ENCODE results near the gene NFKBIZ.

Gene NFKBIZ

DNA sequence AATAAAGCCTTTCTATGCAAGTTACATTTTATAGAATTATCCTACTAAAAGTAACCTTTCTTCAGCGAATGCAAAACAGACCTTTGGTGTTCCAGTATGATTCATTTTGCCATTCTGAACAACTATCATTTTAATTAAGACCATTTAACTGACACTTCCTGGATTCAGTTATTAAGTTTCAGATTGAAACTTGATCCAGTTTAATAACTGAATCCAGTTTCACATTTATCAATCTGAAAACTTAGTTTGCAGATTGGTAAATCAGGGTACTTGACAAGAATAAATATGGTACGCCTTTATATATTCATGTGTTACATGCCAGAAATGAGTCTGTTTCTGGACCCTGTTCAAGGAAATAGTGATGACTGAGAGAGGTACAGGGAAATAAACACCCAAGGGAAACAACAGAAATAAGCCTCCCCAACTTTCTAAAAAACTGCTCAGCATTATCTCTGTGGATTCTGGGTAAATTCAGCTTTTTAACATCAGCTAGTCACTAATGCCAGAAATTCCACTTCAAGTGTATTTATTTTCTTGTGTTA, 23.3 kb upstream of the NFKBIZ start:
- no peak for DNase-seq (ENCODE audit: low spot score)

DNA sequence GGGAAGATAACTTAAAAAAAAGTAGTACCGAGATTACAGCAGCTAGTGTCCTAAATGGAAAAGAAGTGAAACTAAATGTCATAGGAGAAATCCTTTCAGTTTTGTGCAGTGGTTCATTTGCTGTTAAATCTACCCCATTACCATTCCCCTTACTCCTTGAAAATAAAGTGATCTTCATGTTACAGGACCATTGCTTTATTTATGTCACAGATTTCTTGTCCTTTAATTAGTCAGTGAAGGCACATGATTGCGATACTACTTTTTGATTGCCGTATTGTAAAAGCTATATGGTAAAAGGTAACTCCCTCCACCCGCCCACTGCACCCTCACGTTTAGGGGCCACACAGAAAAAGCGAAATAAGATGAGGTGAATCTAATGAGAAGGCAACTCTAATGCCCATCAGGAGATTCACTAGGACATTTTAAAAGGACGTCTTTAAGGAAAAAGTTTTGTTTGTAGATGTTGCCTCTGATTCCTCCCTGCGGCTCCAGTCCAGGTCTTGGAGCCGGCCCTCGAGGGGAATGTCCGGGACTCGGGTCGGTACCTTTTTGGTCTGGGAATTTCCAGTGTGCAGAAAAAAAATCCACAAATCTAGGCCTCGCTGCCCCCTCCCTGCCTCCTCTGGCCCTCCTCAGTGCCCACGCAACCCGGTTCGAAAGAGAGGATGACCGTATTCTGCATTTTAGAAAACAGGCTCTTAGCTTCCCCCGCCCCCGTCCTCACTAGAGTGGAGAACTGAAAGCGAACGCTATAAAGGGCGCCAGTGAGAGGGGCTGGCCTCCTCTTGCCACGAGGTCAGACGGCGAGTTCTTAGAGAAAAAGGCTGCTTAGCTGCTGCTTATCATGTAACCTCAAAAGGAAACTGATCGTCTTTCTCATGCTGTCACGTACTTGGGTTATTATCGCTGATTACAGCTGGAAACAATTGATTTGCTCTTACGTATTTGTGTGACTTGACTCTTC, 21.8 kb upstream of the NFKBIZ start:
- DNase-seq (ENCODE audit: low spot score) = no peak

DNA sequence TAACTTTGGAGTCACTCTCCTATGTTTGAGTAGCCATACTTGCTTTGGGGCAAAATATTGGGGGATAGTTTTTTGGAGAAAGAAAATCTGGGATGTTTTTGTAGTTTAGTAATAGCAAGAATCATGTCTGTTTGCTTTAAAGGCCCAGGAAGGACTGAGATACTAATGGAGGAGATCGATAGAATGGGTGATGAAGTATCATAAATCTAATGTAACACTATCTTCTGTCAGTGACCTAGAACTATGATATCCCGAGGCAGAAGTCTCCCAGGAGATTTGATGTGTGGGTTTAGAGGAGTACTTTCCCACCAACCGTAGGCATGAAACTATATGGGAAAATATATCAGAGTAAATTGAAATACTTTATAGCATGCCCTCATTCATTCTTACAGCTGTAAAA, 21.0 kb upstream of the NFKBIZ start:
- no peak for DNase-seq (ENCODE audit: low spot score)

- no peak for DNase-seq (ENCODE audit: low spot score)
Observed at GRCh38 chr3:101828691-101829436, 20.4 kb upstream of the NFKBIZ start.

GRCh38 chr3:101829437-101829830, 19.9 kb upstream of the NFKBIZ start:
- DNase-seq (ENCODE audit: low spot score) = no peak

- DNase-seq (ENCODE audit: low spot score) = no peak
Observed at GRCh38 chr3:101829874-101830273, 19.4 kb upstream of the NFKBIZ start.

GRCh38 chr3:101833446-101833974, 15.8 kb upstream of the NFKBIZ start:
- no peak for DNase-seq (ENCODE audit: low spot score)

DNA sequence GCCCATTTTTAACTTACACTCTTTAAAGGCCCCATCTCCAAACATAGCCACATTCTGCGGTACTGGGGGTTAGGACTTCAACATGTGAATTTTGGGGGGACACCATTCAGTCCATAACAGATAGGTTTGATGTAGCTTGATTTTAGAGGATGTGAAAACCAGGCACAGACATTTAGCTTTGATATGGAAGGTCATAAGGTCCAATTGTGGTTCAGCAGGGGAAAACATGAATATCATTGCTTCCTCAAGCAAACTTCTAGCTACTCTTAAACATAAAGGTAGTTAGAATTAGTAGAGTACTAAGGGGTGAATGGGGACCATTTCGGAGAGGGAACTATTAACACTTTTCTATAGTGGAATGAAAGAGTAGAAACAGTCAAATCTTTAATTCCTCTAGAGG, 13.6 kb upstream of the NFKBIZ start:
- DNase-seq (ENCODE audit: low spot score) = no peak

- no peak for DNase-seq (ENCODE audit: low spot score)
Observed at GRCh38 chr3:101836160-101836559, 13.2 kb upstream of the NFKBIZ start.

GRCh38 chr3:101836652-101837598, 12.4 kb upstream of the NFKBIZ start:
- DNase-seq (ENCODE audit: low spot score) = no peak

DNA sequence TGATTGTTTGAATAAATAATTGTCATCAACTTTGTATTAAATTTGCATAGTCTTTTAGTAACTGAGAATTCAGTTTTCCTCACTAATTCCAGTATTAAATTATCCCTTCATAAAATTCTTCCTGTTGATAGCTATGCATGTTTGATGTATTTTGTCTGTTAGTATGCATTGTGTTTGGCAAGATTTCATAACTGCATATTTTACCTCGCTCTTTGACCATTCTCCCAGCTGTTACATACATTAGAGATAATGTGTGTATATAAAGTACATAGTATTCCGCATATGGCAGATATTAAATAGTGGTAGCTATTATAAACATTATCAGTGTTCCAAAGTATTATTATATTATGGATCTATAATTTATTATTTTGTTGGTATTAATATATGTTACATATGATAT, 10.6 kb upstream of the NFKBIZ start:
- DNase-seq (ENCODE audit: low spot score) = no peak

- DNase-seq (ENCODE audit: low spot score) = no peak
Observed at GRCh38 chr3:101840066-101840465, 9.2 kb upstream of the NFKBIZ start.

DNA sequence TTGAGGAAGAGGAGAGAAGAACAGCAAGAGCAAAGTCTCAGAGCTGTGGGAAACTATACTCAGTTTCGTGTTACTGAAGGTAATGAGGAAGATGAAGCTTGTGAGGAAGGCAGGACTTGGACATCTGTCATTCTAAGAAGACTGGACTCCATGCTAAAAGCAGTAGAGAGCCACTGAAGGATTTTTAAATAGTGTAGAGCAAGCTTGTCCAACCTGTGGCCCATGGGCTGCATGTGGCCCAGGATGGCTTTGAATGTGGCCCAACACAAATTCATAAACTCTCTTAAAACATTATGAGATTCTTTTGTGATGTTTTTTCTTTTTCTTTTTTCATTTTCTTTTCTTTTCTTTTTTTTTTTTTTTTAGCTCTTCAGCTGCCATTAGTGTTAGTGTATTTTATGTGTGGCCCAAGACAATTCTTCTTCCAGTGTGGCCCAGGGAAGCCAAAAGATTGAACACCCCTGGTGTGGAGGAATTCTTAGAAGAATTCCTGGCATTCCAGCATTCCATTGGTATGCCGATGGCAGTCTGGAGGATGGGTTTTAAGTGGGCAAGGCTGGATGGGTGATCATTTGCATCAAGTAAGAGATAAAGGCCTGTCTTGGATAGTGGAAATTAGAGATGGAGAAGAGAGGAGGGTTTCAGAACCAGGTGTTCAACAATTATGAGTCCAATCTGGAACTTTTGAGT, 6.9 kb upstream of the NFKBIZ start:
- DNase-seq (ENCODE audit: low spot score) = no peak

DNA sequence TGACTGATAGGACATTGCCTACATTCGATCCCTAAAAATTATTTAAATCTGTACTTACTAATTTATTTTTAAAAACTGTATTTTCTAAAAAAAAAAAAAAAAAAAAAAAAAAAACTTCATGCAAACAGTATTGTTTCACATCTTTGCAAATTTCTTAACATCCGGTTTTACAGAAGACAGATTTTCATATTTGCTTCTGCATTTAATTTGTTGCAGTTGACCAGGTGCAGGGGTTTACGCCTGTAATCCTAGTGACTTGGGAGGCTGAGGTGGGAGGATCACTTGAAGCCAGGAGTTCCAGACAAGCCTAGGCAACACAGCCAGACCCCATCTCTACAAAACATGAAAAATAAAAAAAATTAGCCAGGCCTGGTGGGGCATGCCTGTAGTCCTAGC, 6.4 kb upstream of the NFKBIZ start:
- no peak for DNase-seq (ENCODE audit: low spot score)

GRCh38 chr3:101845425-101845824, 3.9 kb upstream of the NFKBIZ start:
- no peak for DNase-seq (ENCODE audit: low spot score)

- DNase-seq (ENCODE audit: low spot score) = no peak
Observed at GRCh38 chr3:101846709-101847108, 2.6 kb upstream of the NFKBIZ start.

DNA sequence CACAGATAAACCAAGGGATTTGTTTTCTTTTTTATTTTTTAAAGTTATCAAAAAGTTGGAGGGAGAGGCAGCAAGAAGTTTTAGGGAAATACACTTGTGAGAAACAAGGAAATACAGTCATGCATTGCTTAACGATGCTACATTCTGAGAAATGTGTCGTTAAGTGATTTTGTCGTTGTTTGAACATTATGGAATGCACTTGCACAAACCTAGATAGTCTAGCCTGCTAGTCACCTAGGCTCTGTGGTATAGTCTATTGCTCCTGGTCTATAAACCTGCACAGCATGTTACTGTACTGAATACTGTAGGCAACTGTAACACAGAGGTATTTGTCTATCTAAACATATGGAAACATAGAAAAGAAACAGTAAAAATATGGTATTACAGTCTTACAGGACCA, 2.0 kb upstream of the NFKBIZ start:
- DNase-seq (ENCODE audit: low spot score) = no peak

- no peak for DNase-seq (ENCODE audit: low spot score)
Observed at GRCh38 chr3:101848326-101848725, 988 bp upstream of the NFKBIZ start.

GRCh38 chr3:101849714-101850245, 466 bp downstream of the NFKBIZ start:
- DNase-seq (ENCODE audit: low spot score) = peak; percentile 37

Data from SK-N-DZ (cell line).